ENCODE data around the gene EPS15. TPM values are rescaled to one million over a fixed set of nuclear protein-coding genes. Genes with fewer than 3 reads are reported as not detected.

Gene EPS15
- total RNA-seq, 1 donor from 2014 or later, result 72.5 TPM

- ATAC-seq (ENCODE audit: poor library complexity) (no peak), DNase-seq (no peak)
- intact Hi-C loops (cut with DNase I), result no loop called here
Measured at GRCh38 chr1:51316113-51316845, 202.8 kb downstream of the EPS15 start.

- no peak for DNase-seq
- intact Hi-C loops (cut with DNase I), result no loop called here
- ATAC-seq (ENCODE audit: poor library complexity), result no peak
Measured at GRCh38 chr1:51314974-51315373, 204.1 kb downstream of the EPS15 start.

GRCh38 chr1:51313961-51314777 is 204.9 kb downstream of the EPS15 start:
- DNase-seq, result no peak
- intact Hi-C loops (cut with DNase I), result no loop called here
- no peak for ATAC-seq (ENCODE audit: poor library complexity)

GRCh38 chr1:51313268-51313852 is 205.7 kb downstream of the EPS15 start:
- DNase-seq (no peak), ATAC-seq (ENCODE audit: poor library complexity) (no peak)
- intact Hi-C loops (cut with DNase I), result no loop called here

DNA sequence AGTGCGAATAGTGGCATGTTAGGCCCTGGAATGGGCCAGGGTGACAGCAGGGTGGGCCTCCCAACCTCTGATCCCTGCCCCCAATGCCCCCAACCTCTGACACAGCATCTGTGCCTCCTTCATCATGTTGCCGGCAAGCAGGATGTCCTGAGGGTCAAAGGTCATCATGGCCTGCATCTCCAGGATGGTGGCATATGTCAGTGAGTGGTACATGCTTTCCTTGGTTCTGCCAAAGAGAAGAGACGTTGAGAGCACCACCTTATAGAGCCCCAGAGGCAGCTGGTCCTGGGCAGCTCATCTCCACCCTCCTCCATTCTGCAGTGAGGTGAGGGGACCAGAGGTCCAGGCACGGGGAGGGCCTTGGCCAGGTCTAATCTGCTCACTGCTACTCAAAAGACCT is 206.3 kb downstream of the EPS15 start:
- DNase-seq, result no peak
- no peak for ATAC-seq (ENCODE audit: poor library complexity)
- intact Hi-C loops (cut with DNase I), result no loop called here

DNA sequence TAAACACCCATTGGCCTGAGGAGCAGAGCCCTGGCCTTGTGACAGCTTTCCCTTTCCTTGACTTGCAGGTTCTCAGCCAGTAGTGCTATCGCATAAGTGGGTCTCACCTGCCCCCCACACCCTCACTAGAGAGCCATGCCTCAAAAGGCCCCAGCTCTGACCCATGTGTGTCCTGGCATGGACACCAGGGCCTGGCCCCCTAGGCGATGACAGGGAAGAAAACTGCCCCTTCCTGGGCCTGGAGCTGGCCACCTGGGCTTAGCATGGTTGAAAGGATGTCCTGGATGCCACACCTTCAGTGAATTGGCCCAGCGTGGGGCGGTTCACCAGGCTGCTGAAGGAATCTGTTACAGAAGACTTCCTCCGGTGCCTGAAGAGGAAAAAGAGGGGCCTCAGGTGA is 207.2 kb downstream of the EPS15 start:
- DNase-seq, result no peak
- ATAC-seq (ENCODE audit: poor library complexity), result no peak
- intact Hi-C loops (cut with DNase I), result no loop called here

- ATAC-seq (ENCODE audit: poor library complexity) (no peak), DNase-seq (no peak)
- intact Hi-C loops (cut with DNase I), result no loop called here
Measured at GRCh38 chr1:51310871-51311613, 208.0 kb downstream of the EPS15 start.

DNA sequence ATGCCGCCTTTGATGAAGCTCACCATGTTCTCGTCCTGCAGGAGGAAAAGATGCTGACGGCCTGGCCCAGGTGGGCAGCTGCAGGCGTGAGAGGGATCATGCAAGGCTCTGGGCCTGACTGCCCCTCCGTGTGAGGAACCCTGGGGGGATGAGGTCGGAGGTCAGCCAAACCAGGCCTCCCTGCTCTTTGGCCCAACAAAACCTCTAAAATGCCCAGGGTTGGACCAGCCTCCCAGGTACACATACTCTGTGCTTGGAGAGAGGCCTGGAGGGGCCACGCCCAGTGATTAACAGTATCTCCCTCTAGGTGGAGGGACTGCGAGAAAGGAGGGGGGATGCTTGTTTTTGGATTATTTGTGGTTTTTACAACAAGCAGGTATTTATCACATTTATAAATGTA is 209.8 kb downstream of the EPS15 start:
- intact Hi-C loops (cut with DNase I), result no loop called here
- no peak for ATAC-seq (ENCODE audit: poor library complexity)
- DNase-seq, result no peak

DNA sequence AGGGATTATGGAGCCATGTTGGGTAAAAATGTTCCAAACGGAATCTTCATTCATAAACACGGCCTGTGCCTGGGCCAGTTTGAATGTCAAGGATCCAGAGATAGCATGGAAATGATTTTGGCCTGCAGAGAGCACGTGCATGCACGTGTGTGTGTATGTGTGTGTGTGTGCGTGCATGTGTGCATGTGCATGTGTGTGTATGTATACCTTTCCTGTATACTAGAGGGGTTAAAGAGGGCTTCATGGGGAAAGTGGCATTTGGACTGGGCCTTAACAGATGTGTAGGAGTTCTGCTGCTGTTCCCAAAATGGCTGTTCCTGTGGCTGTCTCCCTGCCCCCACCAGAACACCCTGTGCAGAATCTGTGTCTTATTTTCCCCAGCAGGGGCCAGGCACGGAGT is 210.4 kb downstream of the EPS15 start:
- intact Hi-C loops (cut with DNase I), result no loop called here
- ATAC-seq (ENCODE audit: poor library complexity) (no peak), DNase-seq (no peak)

DNA sequence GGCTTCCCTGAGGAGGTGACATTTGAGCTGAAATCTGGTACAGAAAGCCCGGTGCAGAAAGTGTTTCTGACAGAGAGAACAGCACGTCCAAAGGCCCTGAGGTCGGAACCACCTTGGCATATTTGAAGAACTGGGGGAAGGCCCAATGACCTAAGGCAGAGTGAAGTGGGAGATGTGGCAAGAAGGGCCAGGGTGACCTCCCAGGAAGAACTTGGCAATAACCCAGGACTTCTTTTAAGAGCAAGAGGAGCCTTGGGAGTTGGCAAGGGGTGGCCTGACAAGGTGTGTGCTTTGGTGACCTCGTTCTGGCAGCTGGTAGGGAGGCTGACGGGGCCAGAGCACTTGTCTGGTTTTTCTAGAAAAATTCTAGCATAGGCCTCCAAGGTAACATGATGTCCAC is 212.1 kb downstream of the EPS15 start:
- DNase-seq (no peak), ATAC-seq (ENCODE audit: poor library complexity) (no peak)
- intact Hi-C loops (cut with DNase I), result no loop called here

GRCh38 chr1:51305371-51305823 is 213.7 kb downstream of the EPS15 start:
- no peak for DNase-seq
- ATAC-seq (ENCODE audit: poor library complexity), result no peak
- intact Hi-C loops (cut with DNase I), result no loop called here

- intact Hi-C loops (cut with DNase I), result no loop called here
- ATAC-seq (ENCODE audit: poor library complexity) (no peak), DNase-seq (no peak)
Measured at GRCh38 chr1:51304360-51304759, 214.7 kb downstream of the EPS15 start.

Other genes with a start within 250 kb of the EPS15 start
- 19.4 TPM for gene TTC39A, start 188.7 kb downstream of the EPS15 start, total RNA-seq
- gene OSBPL9, start 97.8 kb upstream of the EPS15 start, total RNA-seq, result 41.7 TPM